ENCODE measurements around the gene HDGF.

HDGF gene

GRCh38 chr1:156751451-156751756, at the start of gene HDGF:
Gene HDGF, minus strand, starts transcription at chr1:156751675. Its CDS starts 246 bp downstream, at chr1:156751429.
- H3K4me3 ChIP-seq = peak within 1 kb of the TSS; percentile 56 to 99 (median 92)
- peak within 1 kb of the TSS; percentile 83 to 100 (median 99) for H3K27ac ChIP-seq

GRCh38 chr1:156797212-156797871, 45.9 kb upstream of the HDGF start:
- no peak overlapping the region for H3K4me3 ChIP-seq
- H3K27ac ChIP-seq = no peak overlapping the region

- Histone ChIP-seq H3K27ac (no peak overlapping the region), H3K4me3 (no peak overlapping the region)
Observed at GRCh38 chr1:156796340-156797097, 45.0 kb upstream of the HDGF start.

GRCh38 chr1:156795787-156796186, 44.3 kb upstream of the HDGF start:
- H3K27ac ChIP-seq = no peak overlapping the region
- no peak overlapping the region for H3K4me3 ChIP-seq

- Histone ChIP-seq H3K27ac (peak overlapping the region in 1 of 21 experiments; percentile 20), H3K4me3 (no peak overlapping the region)
Observed at GRCh38 chr1:156795374-156795733, 43.9 kb upstream of the HDGF start.

GRCh38 chr1:156794506-156795373, 43.3 kb upstream of the HDGF start:
- no peak overlapping the region for H3K4me3 ChIP-seq
- no peak overlapping the region for H3K27ac ChIP-seq

GRCh38 chr1:156789621-156790318, 38.3 kb upstream of the HDGF start:
- Histone ChIP-seq H3K27ac (no peak overlapping the region), H3K4me3 (no peak overlapping the region)

GRCh38 chr1:156788136-156788535, 36.7 kb upstream of the HDGF start:
- H3K27ac ChIP-seq = no peak overlapping the region
- H3K4me3 ChIP-seq = no peak overlapping the region

GRCh38 chr1:156786640-156787039, 35.2 kb upstream of the HDGF start:
- Histone ChIP-seq H3K27ac (no peak overlapping the region), H3K4me3 (no peak overlapping the region)

- H3K27ac ChIP-seq = no peak overlapping the region
Observed at GRCh38 chr1:156785458-156785857, 34.0 kb upstream of the HDGF start.

GRCh38 chr1:156781585-156782186, 30.2 kb upstream of the HDGF start:
- Histone ChIP-seq H3K27ac (no peak overlapping the region), H3K4me3 (no peak overlapping the region)

More at GRCh38 chr1:156785458-156785857, 34.0 kb upstream of the HDGF start:
- no peak overlapping the region for H3K4me3 ChIP-seq

- no peak overlapping the region for H3K27ac ChIP-seq
- H3K4me3 ChIP-seq = no peak overlapping the region
Observed at GRCh38 chr1:156777573-156777972, 26.1 kb upstream of the HDGF start.

GRCh38 chr1:156776942-156777341, 25.5 kb upstream of the HDGF start:
- no peak overlapping the region for H3K27ac ChIP-seq
- H3K4me3 ChIP-seq = no peak overlapping the region

- no peak overlapping the region for H3K27ac ChIP-seq
- no peak overlapping the region for H3K4me3 ChIP-seq
Observed at GRCh38 chr1:156775799-156776198, 24.3 kb upstream of the HDGF start.

- Histone ChIP-seq H3K27ac (no peak overlapping the region), H3K4me3 (no peak overlapping the region)
Observed at GRCh38 chr1:156773607-156774006, 22.1 kb upstream of the HDGF start.

- H3K27ac ChIP-seq = no peak overlapping the region
- H3K4me3 ChIP-seq = no peak overlapping the region
Observed at GRCh38 chr1:156772728-156773497, 21.4 kb upstream of the HDGF start.

GRCh38 chr1:156772222-156772621, 20.7 kb upstream of the HDGF start:
- Histone ChIP-seq H3K27ac (no peak overlapping the region), H3K4me3 (no peak overlapping the region)

GRCh38 chr1:156768610-156769295, 17.3 kb upstream of the HDGF start:
- H3K4me3 ChIP-seq = peak overlapping the region; percentile 60 to 96 (median 87)
- peak overlapping the region in 16 of 21 experiments; percentile 91 to 100 (median 98) for H3K27ac ChIP-seq

Data from skin epidermis (tissue), 12 donors.